Fibroblast of skin of right quadriceps (primary cell): ENCODE results near the gene ING3.

Source experiments
- DNase-seq: peaks from one replicate; pipeline ENCODE4 v3.0.0-alpha.2; 2013

The ING3 gene, protein sequence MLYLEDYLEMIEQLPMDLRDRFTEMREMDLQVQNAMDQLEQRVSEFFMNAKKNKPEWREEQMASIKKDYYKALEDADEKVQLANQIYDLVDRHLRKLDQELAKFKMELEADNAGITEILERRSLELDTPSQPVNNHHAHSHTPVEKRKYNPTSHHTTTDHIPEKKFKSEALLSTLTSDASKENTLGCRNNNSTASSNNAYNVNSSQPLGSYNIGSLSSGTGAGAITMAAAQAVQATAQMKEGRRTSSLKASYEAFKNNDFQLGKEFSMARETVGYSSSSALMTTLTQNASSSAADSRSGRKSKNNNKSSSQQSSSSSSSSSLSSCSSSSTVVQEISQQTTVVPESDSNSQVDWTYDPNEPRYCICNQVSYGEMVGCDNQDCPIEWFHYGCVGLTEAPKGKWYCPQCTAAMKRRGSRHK

DNA sequence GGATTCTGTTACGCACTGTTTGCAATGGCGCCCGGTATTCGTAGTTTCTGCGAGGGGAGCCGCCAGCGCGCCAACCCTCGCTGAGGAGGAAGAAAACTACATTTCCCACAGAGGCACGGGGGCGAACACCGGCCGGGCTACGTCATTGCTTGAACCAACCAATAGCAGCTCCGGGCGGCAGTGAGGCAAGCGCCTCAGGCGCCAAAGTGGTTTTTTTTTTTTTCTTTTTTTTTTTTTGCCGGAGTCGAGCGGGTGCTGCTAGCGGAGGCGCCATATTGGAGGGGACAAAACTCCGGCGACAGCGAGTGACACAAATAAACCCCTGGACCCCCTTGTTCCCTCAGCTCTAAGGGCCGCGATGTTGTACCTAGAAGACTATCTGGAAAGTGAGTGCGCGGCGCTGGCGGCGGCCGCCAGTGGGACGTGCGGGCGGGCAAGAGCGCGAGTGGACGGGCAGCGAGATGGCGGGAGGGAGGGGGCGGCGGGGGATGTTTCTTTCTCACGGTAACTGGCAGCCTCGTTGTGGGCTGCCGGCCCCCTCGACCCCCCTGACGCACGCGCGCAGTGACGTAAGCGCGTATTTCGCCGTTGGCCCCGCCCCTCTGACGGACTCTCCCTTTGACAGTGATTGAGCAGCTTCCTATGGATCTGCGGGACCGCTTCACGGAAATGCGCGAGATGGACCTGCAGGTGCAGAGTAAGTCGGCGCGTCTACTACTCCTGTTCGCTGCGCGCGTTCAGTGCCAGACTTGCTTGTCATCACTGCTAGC is at the start of gene ING3:
ING3 (plus strand) TSS at position 239 of the 770 bp plus-strand sequence; CDS start at position 359, 120 bp downstream.
- peak; percentile 97 for DNase-seq

DNA sequence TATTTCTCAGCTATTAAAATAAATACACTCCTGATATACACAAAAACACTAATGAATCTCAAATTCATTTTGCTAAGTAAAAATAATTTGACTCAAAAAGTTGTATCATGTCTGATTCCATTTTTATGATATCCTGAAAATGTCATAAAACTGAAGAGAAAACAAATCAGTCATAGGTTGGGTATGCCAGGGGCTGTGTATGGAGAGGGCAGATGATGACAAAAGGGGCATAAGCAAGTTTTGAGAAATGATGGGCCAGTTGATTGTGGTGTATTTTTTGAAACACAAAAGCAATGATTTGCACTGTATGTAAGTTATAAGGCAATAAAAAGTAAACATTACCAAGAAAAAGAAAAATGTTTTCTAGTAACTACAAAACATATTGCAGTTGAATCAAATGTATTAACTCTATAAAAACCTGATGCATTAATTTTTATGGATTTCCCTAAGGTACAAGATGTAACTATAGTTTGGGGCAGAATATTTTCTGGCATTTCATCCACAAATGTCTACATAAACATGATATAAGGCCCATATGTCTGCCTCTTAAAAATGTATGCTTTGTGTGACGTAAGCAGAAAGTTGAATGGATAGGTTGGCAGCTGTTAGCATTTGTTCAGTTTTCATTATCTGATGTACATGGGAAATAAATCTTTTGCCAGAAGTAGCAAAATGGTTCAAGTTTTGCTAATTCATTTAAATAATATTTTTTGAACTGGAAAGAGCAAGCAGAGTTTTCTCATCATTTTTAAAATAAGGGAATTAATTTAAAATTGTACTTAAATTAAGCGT is 35.1 kb upstream of the ING3 start:
- DNase-seq = no peak

DNA sequence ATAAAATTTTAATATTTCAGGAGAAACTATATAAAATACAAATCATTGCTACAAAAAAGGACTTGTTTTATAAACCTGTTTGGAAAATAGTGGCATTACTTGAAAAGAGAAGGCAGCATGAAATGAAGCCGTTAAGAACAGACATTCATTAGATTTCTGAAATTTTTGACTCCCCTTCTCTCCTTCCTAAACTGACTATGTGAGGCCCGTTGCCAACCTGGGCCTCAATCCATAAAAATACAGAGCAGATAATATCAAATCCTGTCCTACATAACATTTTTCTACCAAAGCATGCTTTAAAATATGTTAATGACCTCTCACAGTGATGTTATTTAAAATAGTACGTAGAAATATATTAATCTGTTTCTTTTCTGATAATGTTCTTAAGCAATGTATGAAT is 34.5 kb upstream of the ING3 start:
- no peak for DNase-seq

DNA sequence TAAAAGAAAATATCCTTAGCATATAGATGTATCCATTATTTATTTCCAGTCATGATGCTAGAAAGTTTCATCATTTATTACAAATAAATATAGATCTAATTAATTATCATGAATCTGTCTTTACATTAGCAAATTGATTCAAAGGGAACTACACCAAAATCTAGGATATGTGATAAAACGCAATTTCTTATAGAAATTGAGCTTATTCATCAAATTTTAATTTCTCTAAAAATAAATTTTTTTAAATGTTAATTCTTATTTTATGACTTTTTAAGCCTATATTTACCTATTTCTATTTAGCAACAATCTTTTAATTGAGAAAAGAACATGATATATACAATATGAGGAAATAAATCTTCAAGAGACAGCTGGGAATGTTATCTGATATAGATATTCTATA is 34.0 kb upstream of the ING3 start:
- no peak for DNase-seq

DNA sequence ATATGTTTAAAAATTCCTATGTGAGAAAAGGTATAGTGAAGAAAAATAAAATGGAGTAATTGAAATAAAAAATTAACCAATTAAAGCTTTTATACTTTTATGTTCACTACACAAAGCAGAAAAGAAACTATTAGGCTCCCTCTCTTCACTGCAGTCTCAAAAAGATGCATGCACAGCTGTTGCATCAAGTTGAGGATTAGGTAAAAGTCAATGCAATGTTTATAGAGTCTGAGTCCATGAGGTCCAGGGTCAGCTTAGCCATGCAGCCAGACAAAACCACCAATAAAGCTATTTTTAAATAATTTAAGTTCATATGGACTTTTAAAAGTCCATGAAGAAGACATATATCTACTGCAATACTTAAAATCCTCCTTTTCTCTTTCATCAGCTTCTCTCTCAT is 31.1 kb upstream of the ING3 start:
- no peak for DNase-seq

DNA sequence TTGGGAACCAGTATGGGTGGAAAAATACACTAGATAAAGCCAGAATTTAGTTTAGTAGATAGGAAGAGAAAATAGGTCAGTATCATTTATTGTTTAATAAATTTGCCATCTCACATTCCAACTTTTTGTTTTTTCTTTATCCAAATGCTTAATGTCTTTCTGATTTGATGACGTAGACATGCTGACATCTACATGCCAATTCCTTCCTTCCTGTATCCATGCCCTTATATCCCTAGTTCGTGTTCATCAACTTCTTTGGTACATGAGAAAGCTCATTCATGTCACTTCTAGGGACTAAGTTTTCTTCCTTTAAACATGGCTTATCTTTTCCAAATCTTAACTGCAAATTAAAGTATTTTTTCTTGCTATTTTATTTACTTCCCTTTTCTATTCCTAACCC is 30.5 kb upstream of the ING3 start:
- DNase-seq = no peak

DNA sequence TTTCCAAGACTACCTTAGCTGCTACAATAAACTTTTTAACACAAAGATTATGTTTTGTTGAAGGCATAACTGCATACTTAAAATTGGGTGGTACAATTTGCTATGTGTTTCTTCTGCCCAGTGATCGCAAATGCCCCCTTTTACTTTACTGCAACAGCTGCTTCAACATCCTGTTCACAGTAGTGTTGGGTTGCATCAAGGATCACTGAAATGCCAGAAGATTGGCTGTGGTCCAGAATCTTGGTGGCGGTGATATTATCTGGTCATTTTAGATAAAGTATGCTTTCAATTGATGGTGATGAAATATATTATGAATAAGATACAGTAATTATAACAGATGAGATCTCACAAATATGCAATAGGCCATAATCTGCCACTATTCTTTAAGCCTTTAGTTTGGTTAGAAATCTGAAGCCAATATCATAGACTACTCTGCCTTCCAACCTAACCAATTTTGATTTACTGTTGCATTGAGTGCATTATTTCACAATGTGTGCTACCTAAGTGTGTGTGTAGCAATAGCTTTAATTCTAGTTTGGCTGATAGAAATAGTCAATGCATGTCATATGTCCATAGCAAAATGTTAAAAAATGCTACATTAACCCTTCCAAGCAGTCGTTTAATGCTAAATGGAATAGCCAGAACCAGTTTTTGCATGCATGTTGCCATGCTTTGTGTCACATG is 29.8 kb upstream of the ING3 start:
- no peak for DNase-seq

DNA sequence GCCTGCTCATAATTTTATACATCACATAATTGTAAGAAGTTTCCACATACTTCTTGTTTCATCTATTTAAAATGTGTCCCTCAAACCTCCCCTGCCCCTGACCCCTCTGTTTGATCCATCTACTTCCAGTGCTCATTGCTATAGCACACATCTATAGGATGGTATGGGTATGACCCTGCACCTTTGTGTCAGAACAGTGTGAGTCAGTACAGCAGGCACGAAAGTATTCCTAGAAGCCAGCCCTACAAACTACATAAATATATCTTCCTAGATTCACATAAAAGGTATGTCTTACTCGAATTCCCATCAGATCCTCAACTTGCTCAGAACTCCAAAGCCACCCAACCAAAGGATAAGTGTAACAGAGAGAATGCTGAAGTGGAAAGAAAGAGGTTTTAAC is 25.7 kb upstream of the ING3 start:
- DNase-seq = no peak

DNA sequence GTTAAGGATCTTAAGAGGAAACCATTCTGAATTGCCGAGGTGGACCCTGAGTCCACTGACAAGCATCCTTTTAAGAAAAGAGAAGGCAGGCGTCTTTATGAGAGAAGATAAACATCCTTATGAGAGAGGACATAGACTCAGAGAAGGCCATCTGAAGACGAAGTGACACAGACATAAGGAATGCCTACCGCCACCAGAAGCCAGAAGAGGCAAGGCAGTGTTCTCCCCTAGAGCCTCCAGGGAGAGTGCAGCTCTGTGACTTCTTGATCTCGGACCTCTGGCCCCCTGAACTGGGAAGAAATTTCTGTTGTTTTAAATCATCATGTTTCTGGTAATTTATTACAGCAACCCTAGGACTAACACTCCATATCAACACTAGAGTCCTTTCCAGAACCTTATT is 25.2 kb upstream of the ING3 start:
- DNase-seq = no peak

DNA sequence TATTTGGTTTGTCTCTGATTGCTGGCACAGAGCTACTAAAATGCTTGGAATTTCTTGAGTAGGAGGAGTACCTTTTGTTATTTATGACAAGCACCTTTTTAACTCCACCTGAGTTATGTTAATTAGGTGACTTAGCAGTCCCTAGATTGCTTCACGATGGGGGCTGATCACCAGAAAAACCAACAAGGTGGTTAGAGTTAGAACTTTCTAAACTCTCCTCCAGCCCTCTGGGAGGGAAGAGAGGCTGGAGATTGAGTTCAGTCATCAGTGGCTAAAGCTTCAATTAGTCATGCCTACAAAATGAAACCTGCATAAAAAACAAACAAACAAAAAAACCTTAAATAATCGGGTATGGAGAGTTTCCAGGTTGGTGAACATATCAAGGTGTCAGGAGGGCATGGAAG is 23.6 kb upstream of the ING3 start:
- DNase-seq = no peak

DNA sequence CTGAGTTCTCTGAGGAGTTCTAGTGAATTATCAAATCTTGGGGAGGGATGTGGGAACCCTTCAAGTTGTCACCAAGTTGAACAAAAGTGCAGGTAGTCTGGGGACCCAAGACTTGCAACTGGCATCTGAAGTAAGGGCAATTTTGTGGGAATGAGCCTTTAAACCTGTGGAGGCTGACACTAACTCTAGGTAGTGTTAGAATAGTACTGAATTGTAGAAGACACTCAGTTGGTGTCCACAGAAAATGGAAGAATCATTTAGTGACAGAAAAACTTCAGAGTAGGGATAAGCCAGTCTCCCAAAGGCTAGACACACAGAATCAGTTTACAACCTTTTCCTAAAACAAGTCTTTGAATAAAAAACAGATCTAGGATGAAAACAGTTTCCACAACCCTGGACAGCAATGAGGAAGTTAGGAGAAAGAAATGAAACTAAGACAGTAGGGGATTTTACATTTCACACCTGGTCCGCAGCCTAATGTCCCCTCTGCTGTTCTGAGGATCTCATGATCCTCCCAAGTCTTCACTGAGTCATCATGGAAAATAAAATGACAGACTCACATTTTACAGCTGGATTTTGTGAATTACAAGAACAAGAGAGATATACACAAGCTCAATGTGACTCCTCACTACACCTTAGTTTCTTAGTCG is 23.0 kb upstream of the ING3 start:
- no peak for DNase-seq

DNA sequence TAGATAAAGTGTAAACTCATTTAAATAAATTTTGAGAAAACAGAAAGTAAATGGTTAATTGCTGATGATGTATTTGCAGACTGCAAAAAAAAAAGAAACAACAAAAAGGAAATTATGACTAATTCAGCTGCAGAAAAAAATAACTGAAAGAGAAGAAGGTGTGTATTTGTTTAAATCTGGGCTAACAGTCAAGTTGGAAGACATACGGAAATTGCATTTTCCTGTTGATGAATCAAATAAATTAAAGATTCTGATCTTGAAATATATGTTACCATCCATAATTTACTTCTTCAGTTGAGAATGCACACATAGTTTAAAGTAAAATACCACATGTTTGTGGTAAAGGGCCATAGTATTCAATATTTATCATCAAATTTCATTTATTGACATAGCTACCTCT is 19.3 kb upstream of the ING3 start:
- DNase-seq = no peak

DNA sequence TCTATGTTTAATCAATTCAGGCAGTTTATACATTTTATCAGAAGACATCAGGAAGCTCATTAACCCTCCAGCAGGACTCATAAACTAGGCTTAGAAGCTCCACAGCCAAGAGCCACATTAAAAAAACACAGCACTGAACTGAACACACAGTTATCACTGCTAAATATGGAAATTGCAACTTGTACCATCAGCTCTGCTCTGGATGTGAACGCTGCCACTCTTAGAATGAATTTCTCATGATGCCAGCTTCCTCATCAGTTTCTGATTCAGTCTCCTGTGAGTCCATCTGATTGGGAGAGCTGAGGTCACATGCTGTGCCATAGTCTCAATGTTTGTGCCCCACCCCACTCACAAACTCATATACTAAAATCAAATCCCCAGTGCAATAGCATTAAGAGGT is 17.1 kb upstream of the ING3 start:
- no peak for DNase-seq

DNA sequence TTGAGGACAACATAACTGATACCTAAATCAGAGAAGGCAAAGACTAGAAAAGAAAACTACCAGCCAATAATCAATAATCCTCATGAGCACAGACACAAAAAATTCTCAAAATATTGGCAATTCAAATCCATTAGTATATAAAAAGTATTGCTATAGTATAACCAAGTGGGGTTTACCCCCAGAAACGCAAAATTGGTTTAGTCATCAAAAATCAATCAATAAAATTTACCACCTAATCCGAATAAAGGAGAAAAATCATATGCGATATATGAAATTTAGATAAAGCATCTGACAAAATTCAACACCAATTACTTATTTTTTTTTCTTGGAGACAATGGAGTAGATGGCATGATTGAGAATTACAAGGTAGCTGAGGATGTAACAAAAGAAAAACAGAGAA is 11.2 kb upstream of the ING3 start:
- DNase-seq = no peak

DNA sequence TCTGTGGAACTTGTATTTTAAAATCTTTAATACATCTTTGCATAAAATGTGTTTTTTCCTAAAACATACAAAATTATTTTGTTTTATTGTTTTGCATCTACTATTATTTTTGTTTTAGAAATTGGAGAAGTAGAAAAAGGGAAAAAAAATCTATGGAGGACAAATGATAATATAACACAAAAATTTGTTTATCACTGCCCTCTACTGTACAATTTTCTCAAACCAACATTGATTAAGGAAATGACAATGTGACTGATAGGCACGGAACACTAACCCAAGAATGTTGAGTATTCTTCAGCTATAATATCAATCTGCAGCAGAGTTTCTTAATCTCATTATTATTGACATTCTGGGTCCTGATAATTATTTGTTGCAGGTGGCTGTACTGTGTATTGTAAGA is 9.5 kb upstream of the ING3 start:
- peak; percentile 2 for DNase-seq

DNA sequence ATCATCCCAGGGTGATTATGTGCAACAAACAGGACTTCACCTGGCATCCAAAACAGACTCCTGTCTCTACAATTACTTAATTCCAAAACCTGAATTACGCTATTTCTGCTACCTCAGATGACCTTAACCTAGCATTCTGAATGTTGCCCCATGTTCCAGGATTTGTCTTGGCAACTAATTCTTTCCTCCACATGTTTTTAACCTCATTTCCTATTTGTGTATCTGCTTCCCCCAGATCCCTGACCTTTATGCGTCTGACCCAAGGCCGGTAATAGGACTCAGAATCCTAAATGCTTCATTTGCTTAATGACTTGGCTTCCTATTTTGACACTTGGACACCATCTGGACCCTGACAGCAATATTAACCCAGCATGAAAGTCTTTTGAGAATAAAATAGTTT is 8.7 kb upstream of the ING3 start:
- no peak for DNase-seq

DNA sequence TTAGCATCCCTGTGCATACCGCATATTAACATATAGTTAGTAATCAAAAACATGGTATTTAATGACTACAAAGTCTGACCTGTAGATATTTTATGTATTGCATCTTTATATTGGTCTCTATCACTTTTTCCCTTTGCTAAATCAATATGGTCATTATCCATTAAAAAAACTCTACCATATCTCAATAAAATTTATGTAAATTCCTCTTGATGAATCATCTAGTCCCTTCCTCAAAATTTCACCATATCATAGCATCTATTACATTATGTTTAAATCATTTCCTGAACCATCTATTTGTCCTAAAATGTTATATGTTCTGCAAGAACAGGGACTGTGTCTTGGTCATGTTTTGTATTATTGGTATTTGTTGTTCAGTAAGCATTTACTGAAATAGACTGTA is 7.7 kb upstream of the ING3 start:
- no peak for DNase-seq

DNA sequence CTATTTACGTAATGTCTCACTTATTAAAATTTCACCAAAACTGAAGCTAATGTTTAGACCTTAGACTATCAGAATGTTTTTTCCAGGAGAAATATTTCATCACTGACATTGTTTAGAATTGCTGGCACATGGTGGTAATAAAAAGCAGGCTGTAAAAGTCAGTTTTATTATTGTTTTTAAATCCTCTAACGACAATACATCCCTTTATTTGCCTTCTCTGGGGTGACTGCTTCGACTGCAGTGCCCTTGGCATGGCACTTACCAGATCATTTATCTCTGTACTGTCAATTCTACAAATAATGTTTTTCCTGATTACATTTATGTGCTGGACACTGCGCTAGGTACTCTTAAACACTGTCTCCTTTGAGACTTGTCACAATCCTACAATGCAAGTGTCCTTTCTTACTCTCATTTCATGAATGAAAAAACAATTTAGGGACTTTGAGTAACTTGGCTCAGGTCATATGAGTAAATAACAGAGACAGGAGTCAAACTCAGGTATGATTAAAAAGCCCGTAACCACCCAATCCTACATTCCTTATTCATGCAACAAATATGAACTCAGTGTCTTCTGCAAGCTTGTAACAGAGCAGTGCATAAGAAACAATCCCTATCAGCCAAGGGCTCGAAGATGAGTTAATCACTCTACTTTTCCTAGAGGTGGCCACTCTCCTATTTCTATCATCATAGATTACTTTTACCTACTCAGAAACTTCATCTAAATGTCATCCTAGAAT is 5.6 kb upstream of the ING3 start:
- no peak for DNase-seq

DNA sequence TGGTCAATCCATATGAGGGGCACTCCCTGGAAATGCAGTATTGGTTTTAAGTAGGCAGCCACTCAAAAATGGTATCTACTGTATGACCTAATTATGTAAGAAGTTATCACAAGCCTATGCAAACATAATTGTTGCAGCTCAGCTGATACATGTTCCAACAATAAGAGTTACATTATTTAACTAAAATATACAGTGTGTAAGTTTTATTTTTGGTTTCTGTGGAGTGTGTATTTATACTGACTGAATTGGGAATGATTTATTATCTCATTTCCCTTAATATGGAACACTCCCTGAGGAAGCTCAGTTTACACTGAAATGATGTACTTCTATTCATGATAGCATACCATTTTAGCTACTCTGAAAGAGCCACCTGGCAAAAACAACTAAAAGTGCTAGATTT is 2.6 kb upstream of the ING3 start:
- DNase-seq = no peak

DNA sequence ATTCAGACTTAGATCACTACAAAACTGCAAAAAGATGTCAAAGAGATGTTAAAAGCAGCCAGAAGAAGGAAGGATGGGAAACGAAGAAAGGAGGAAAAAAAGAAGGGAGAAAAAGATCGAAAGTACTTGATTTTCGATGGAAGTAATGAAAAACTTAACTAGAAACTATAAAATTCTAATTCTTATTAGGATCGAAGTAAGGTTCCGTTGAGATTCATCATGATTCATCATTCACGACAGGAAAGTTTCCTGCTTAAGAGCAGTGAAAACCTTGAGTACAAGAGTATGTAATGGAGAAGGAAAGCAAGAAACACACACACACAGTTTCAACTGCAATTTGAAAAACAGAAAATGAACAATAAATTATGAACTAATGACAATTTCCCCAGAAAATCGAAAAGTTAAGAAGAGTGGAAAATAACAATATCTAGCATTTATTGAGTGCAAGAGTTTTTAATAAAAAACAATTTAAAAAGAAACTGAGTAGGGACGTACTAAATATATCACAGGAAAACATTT is 1.1 kb upstream of the ING3 start:
- DNase-seq = no peak

DNA sequence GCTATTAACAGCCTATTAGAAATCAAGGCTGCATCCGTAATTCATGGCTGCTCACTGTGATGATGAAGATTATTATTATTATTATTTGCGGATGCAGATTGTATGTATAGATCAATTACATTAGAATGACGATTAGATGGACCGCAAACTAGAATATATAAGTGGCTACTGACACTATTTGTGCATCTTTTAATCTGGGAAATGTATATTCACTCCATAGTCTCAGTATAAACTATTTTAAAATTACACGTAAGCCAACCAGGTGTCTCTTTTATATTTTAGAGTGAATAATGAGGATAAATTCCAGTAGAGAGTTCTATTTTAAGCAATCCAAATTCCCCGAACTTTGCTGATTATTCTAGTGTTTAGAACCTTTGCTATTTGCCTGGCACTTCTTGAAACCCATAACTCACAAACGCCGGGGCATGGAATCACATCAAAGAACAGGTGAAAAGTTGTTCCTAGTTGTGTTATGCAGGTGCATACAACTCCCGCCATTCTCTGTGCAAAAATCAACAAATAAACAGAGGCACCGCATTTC is 509 bp upstream of the ING3 start:
- DNase-seq = no peak
